HL-60/S4 treated with phorbol 12-myristate 13-acetate at 8.2 ng/mL for 4 days and 3 days (cell line): ENCODE measurements around the gene GRK4.
"Not testable (repeated sequence)": the region's sequence is repeated elsewhere in the genome, so short reads cannot be mapped to it uniquely, and the experiment has no call there.

ENCODE experiments used
- in situ Hi-C: fragments of 300-500 bp; cut with MboI; formaldehyde crosslinking; loops from 2 replicates; pipeline ENCODE4 v1.15.0; 2022; ENCODE audit warnings: low sequenced_read_pairs

GRK4 gene

DNA sequence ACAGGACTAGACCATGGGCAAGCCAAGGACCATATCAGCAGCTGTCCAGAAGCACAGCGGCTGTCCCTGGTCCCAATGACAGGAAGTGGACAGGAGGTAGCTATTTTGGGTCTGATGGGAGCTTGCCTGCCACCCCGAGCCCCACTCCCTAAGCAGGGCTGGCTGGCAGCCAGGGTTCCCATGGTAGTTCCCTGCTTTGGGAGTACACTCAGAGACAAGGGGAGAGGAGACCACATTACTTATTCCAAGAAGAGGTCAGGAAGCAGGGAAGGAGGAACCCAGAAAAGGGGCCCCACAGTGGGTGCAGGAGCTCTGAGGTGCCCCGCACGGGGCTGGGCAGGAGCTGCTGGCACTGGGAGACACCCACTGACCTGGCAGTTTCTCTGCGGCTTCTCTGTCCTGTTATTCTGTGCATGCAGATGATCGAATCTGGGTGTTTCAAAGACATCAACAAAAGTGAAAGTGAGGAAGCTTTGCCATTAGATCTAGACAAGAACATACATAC, 74.6 kb downstream of the GRK4 start:
- in situ Hi-C loops, result no loop called here

DNA sequence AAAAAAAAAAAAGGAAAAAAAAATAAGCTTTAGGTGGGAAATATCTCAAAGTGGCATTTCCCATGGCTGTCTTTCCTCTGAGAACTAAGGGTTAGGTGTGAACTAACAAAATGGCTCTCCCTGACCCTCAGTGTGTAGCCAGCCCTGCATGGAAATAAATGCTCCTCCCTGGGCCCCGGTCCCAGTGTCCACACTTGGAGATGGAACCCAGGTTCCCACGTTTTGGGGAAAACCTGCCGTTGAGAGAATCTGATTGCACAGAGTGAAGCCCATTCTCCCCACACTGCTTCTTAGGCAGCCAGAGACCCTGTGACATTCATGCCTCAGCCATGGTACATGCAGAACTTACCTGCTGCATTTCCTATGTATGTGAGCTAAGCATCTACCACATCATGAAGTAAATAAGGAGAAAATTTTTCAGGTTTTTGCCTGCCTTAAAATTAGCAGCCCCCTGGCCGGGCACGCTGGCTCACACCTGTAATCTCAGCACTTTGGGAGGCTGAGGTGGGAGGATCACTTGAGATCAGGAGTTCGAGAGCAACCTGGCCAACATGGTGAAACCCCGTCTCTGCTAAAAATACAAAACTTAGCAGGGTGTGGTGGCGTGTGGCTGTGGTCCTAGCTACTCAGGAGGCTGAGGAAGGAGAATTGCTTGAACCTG, 76.5 kb downstream of the GRK4 start:
- in situ Hi-C loops, result no loop called here

DNA sequence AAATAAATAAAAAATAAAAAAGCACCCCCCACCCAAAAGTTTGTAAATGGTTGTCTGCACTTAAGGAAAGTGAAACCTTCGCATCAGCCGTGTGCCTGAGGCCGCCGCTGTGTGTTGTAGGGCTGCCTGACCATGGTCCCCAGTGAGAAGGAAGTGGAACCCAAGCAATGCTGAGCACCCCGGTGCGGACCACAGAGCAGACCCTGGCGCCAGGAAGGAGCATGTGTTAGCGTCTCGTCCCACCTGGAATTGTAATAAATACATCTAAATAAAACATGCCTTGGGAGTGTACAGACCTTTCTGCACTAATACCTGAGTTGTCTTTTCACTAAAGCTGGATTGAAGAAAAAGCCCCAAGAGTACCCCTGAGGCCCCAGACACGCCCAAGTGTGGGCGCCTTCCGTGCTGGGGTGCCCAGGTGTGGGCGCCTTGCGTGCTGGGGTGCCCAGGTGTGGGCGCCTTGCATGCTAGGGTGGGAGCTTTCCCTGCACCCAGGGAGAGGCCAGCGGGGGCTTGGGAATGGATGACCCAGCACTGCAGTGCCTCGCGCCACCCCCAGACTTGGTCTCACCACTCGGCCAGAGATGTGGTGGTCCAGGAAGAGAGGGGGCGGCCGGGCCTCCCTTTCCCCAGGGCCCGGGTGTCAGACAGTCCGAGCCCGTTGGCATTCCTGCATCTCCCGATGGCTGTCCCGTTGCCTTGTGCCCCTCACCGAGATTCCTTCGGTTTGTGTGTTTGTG, 77.3 kb downstream of the GRK4 start:
- in situ Hi-C loops, result no loop called here

DNA sequence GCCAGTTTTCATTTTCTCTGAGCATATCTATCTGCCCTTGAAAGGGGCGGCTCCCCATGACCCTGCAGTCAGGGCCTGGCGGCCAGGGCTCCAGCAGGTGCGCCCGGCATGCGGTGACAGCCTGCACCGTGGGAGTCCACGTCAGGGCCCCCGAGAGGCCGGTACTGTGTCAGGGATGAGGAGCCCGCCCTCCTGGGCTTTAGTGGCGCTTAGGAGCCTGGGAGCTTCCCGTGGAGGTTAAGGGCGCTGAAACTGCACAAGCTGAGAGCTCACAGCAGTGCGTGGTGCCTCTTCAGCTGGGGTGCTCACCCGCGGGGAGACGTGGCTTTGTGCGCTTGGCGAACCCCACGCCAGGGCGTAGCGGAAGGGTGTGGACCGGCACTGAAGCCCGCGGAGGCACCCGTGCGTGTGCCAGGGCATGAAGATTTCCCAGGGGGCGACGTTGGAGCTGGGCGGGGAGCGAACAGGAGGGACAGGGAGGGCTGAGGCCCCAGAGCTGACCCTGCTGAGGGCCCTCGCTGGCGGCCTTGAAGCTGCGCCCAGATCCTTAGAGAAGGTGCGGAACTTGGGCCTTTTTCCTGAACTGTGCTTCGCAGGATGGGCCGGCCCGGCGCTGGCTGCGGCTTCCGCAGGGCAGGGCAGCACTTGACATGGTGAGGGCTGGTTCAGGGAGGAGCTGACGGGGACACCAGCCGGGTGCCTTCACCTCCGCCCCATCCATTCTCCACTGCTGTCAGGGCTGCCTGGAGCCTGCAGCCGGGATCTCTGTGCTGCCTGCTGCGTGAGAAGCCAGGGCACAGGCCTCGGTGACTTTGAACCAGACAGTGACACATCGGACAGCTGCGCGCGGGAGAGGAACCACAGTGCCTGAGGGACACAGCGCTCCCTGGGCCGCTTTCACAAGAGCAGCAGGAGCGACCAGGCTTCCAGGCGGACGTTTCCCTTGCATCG, 78.1 kb downstream of the GRK4 start:
- in situ Hi-C loops, result no loop called here

DNA sequence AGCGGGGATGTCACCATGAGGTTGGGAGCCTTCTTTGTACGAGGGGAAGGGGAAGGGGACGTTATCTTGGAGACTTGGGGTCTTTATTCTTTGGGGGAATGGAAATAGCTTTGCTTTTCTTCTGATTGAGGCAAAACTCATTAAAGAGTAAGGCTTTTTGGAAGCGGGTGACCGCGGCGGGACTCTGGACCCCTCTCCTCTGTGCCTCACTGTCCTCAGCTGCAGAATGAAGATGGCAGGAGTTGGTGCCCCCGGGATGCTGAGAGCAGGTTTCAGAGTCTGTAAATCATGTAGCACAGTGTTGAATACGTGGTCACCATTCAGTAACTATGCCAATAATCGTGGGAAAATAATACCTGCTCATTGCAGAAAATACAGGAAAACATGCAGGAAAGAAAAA, 78.9 kb downstream of the GRK4 start:
- in situ Hi-C loops, result no loop called here

DNA sequence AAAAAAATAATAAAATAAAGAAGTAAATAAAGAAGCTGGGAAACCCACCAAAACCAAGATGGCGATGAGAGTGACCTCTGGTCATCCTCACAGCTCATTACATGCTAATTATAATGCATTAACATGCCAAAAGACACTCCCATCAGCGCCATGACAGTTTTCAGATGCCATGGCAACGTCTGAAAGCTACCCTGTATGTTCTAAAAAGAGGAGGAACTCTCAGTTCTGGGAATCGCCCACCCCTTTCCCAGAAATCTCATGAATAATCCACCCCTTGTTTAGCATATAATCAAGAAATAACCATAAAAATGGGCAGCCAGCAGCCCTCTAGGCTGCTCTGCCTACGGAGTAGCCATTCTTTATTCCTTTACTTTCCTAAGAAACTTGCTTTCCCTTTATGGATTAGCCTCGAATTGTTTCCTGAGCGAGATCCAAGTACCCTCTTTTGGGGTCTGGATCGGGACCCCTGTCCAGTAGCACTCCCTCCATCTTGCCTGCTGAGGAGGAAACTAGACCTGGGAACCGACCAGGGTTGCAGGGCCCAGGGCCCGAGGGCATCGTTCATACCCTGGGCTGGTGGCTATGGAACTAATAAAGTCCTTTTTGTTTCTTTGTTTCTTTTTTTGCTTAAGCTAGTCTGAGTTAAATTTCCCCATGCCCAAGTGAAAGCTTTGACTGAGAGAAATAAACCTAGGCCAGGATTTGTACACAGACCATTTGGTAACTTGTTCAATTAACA, 80.1 kb downstream of the GRK4 start:
- in situ Hi-C loops, result no loop called here

DNA sequence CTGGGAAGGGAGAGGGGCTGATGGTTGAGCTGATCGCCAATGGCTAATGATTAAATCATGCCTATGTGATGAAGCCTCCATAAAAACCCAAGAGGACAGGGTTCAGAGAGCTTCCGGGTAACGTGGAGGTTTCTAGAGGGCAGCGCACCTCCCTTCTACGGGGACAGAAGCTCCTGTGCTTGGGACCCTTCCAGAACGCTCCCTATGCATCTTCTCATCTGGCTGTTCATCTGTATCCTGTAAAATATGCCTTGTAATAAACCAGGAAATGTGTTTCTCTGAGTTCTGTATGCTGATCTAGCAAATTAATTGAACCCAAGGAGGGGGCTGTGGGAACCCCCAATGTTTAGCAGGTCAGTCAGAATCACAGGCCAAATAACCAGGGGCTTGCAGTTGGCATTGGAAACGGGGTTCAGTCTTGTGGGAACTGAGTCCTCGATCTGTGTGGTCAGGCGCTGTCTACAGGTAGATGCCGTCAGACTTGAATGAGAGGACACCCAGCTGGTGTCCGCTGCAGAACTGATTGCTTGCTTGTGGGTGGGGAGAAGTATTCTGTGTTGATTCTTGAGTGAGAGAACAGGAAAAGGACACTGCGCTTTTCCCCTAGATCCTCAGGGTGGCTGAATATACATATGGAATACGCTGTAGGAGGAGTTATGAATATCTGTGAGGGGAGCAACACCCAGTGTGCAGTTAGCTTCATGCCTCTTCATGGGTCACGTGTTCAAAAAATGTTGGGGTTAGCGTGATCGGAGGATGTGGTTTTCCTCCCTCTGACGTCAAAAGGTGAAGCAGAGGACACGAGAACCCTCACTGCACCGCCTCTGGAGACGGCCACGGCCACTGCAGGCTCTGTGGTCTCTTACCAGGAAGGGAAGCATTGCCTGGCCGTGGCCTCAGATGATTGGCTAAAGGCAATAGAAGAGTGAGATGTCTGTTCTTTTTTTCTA, 81.8 kb downstream of the GRK4 start:
- in situ Hi-C loops, result no loop called here

GRCh38 chr4:3046162-3046561, 82.8 kb downstream of the GRK4 start:
- in situ Hi-C loops, result no loop called here

GRCh38 chr4:3046623-3047022, 83.3 kb downstream of the GRK4 start:
- in situ Hi-C loops, result no loop called here

DNA sequence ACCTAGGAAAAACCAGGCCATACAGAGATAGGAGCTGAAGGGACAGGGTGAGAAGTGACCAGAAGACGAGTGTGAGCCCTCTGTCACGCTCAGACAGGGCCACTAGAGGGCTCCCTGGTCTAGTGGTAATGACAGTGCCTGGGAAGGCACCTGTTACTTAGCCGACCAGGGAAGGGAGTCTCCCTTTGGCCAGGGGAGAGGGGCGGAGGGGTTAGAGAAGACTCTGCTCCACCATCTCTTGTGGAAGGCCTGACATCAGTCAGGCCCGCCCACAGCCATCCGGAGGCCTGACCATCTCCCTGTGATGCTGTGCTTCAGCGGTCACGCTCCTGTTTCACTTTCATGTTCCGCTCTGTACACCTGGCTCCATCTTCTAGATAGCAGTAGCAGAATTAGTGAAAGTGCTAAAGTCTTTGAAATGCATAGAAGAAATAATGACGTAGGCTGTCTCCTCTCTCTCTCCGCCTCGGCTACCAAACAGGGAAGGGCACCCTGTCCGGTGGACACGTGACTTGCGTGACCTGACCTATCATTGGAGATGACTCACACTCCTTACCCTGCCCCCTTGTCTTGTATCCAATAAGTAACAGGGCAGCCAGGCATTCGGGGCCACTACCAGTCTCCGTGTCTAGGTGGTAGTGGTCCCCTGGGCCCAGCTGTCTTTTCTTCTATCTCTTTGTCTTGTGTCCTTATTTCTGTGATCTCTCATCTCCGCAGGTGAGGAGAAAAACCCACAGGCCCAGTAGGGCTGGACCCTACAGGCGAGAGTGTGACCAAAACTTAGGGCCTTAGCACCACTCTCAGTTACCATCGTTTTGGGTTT, 84.3 kb downstream of the GRK4 start:
- in situ Hi-C loops, result no loop called here

GRCh38 chr4:3051141-3051897, 87.9 kb downstream of the GRK4 start:
- in situ Hi-C loops, result not testable (repeated sequence)

- in situ Hi-C loops, result no loop called here
These were observed 90.9 kb downstream of the GRK4 start for GRCh38 chr4:3054169-3054759.

DNA sequence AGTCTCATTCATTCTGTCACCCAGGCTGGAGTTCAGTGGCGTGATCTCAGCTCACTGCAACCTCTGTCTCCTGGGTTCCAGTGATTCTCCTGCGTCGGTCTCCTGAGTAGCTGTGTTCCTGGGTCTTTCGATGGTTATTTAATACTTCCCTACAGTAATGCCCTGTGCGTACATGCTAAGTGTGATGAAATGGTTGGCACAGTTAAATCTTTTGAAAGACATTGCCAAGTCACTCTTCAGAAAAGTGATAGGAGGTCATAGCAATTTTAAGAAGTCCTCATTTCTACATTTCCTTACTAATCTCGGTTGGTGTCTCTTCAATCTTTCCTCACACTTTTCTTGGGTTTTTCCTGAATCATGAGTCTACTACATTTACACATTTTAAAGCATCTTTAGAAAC, 96.6 kb downstream of the GRK4 start:
- in situ Hi-C loops, result no loop called here

- in situ Hi-C loops, result no loop called here
These were observed 97.6 kb downstream of the GRK4 start for GRCh38 chr4:3060946-3061345.

GRCh38 chr4:3062471-3062870, 99.1 kb downstream of the GRK4 start:
- in situ Hi-C loops, result no loop called here

DNA sequence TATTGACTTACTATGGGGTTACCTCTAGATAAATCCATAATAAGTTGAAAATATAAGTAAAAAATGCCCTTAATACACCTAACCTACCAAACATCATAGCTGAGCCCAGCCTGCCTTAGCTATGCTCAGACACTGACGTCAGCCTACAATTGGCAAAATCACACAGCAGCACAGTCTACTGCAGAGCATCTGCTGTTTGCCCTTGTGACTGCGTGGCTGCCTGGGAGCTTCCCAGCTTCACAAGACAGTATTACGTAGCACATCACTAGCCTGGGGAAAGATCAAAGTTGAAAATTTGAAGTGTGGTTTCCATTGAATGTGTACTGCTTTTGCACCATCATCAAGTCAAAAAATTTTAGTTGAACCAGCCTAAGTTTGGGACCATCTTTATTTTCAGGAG, 102.2 kb downstream of the GRK4 start:
- in situ Hi-C loops, result no loop called here

DNA sequence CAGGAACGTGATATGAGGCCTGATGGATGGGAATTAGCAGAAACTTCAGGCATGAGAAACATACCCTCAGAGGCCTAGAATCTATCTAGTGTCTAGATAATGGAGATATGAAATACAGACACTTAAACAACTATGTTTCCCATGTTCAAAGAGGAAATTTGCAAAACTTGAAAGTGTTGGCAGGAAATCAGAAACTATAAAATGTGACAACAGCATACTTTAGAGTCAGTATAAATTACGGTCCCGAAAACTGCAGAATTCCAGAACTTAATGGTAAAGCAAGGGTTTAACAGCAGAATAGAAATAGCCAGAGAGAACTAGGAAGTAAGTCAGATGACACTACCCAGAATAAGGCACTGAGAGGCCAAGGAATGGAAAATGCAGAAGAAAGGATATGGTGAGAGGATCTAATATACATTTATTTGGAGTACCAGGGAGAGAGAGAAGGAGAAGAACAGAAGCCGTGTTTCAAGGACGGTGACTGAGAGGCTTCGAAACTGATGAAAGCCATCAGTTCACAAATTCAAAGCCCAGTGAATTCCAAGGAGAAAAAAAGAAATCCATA, 103.5 kb downstream of the GRK4 start:
- in situ Hi-C loops, result no loop called here
